ENCODE results near the gene DOCK4.

The DOCK4 gene

DNA sequence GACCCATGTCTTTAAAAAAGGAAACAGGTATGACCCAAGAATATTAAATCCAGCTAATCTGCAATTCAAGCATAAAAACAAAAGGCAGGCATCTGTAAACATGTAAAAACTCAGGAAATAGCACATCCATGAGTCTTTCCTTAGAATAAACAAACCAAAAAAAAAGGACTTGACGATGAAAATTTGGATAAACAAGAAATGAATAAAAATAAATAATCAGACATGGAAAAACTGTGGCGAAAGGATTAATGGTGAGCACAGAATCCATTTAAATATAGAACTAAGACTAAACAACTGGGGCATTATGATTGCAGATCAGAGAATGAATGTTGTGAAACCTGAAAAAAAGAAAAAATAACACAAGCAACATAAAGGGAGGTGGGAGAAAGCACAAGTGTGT, 170.1 kb downstream of the DOCK4 start:
- DNase-seq, result no peak

DNA sequence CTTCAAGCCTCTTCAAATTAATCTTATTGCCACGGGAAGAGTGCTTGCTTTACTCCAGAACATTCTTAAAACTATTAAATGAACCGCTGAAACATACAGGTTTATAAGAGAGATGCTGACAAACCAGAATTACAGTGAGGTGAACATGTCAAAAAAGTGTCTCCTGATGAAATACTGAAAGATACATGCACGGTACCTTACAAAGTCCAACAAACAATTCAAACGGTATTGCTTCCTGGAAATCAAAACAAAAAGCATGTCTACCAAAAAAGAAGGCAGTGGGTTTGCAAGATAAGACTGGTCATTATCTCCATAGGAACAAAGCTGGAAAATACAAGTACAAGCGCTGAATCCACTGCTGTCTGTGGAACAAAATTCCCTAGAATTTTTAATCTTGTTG, 174.5 kb downstream of the DOCK4 start:
- DNase-seq, result no peak

GRCh38 chr7:112025556-112025955, 180.6 kb downstream of the DOCK4 start:
- no peak for DNase-seq

DNA sequence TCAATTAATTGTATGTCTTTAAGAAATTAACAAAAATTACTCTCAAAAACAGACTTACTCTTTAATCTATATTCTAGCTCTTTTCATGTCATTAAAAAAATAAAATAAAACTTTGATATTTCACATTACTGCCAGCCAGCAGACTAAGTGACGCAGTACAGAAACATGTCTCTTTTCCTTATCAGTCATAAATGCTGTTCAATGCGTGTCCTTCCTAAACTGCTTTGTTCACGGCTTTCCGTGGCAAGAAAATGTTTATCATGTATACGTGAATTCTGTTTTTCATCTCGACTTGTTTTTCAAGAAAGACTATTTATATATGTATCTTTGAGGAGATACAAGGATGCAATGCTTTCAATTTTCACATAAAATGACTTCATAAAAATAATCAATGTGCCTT, 182.4 kb downstream of the DOCK4 start:
- DNase-seq, result no peak

- DNase-seq, result no peak
Observed at GRCh38 chr7:112023282-112023681, 182.9 kb downstream of the DOCK4 start.

- DNase-seq, result no peak
Observed at GRCh38 chr7:112022128-112022527, 184.1 kb downstream of the DOCK4 start.

GRCh38 chr7:112021379-112022044, 184.7 kb downstream of the DOCK4 start:
- DNase-seq, result no peak

GRCh38 chr7:112020800-112021199, 185.4 kb downstream of the DOCK4 start:
- DNase-seq, result no peak

- no peak for DNase-seq
Observed at GRCh38 chr7:112019932-112020331, 186.3 kb downstream of the DOCK4 start.

- DNase-seq, result no peak
Observed at GRCh38 chr7:112018305-112019030, 187.7 kb downstream of the DOCK4 start.

GRCh38 chr7:112015146-112015545, 191.1 kb downstream of the DOCK4 start:
- DNase-seq, result no peak

DNA sequence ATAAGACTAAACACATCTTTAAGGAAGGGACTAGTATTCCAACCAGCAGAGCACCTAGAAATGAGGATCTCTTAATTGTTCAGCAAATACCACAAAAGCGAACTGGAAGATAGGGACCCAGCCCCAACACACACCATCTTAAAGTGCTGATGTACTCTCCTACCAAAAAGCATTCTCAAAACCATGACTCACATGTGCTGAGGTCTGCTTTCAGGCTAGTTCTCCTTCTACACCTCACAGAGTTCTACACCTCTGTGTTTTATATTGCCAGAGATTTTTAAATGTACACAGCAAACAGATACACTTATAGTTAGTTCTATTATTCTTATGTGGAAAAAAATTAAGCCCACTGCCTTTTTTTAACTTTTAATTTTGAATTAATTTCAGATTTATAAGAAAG, 191.9 kb downstream of the DOCK4 start:
- DNase-seq, result no peak

- DNase-seq, result no peak
Observed at GRCh38 chr7:112013274-112013673, 192.9 kb downstream of the DOCK4 start.

DNA sequence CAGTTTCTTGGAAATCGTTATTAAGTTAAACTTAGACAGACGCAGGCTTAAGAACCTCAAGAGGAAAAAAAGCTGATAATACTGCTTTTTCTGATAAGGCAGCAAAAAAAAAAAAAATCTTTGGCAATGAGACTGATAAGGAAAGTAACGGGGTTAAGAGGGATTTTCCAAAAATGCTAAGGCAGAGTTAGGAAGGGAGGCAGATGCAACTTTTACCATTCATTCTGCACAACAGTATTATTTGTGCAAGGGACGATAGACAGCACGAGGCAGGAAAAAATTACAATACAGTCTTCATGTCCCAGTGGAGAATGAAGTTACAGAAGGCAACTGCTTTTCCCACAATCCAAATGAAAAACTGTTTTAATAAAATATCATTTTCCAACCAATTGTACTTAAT, 194.0 kb downstream of the DOCK4 start:
- no peak for DNase-seq

- no peak for DNase-seq
Observed at GRCh38 chr7:112010994-112011393, 195.2 kb downstream of the DOCK4 start.

- no peak for DNase-seq
Observed at GRCh38 chr7:112010109-112010508, 196.1 kb downstream of the DOCK4 start.

- DNase-seq, result no peak
Observed at GRCh38 chr7:112009081-112009480, 197.1 kb downstream of the DOCK4 start.

GRCh38 chr7:112007185-112007584, 199.0 kb downstream of the DOCK4 start:
- no peak for DNase-seq

GRCh38 chr7:112006071-112006470, 200.1 kb downstream of the DOCK4 start:
- DNase-seq, result no peak

GRCh38 chr7:112005205-112005775, 200.9 kb downstream of the DOCK4 start:
- DNase-seq, result no peak

GRCh38 chr7:112001091-112001826, 204.9 kb downstream of the DOCK4 start:
- no peak for DNase-seq

DNA sequence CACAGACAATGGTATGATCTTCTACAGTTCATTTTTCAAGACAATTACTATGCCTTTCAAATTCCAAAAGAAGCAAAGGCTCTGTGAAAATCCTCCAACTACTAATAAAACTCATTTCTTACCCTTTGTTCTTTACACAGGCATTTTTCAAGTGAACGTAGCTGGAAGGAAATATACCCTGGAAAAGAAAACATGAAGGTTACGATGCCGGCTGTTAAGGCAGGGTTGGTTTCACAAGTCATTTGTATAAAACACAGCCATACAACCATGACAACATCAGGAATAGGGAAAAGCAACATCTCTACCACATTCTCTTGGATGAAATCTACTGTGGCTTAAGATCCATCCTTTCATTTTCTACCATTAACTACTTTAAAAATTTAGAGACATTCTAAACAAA, 207.9 kb downstream of the DOCK4 start:
- no peak for DNase-seq

- no peak for DNase-seq
Observed at GRCh38 chr7:111997546-111997945, 208.7 kb downstream of the DOCK4 start.

DNA sequence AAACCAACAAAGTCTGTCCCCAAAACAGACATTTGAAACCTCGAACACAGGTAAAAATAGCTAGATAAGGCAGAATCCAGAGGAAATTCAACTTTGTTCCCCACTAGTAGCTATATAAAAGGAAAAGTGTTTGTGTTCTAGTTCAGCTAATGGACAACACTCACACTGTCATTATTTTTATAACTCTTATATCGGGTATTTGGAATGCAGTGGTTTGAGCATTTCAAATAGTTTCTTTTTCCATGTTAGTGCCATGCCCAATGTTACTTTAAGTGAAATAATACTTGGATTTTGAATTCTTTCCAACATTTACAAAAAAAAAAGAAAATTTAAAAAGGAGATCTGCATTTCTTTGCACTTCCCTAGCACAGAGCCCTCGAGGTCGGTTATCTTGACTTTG, 213.6 kb downstream of the DOCK4 start:
- DNase-seq, result no peak
